Heart left ventricle (tissue), 16 donors: ENCODE results near the gene PRDM15. TPM values are rescaled to one million over a fixed set of nuclear protein-coding genes. Genes with fewer than 3 reads are reported as not detected.
A peak's percentile ranks its signal among the peaks of the same experiment; 100 is the strongest.

ENCODE experiments used
- ATAC-seq, 4 donors: fragments of 200-7000 bp; cut with Tn5 transposase; one replicate each; pipeline ENCODE4 v1.9.1; 2020 to 2022; ENCODE audit warnings: moderate library complexity in 4 of 4, mild to moderate bottlenecking in 3 of 4, moderate number of reproducible peaks in 1 of 4
- DNase-seq, 5 donors: peaks; one replicate each; pipeline ENCODE4 v3.0.0-alpha.2; 2020
- H3K27ac ChIP-seq, 12 donors: fragments of 200-600 bp; sonication (generic) in 4 of 12; one replicate each; pipeline versions ENCODE4 v1.5.0 to v1.8.0; 2016 to 2022; ENCODE audit warnings: mild to moderate bottlenecking in 2 of 12
- H3K27me3 ChIP-seq, 9 donors: fragments of 200-600 bp; sonication (generic) in 2 of 9; one replicate each; pipeline versions ENCODE4 v1.5.1 to v1.8.0; 2016 to 2022; ENCODE audit warnings: mild to moderate bottlenecking in 3 of 9
- H3K36me3 ChIP-seq, 9 donors: fragments of 200-600 bp; sonication (generic) in 2 of 9; one replicate each; pipeline versions ENCODE4 v1.5.0 to v1.8.0; 2018 to 2022; ENCODE audit warnings: mild to moderate bottlenecking in 2 of 9
- H3K4me1 ChIP-seq, 12 donors: fragments of 200-600 bp; sonication (generic) in 4 of 12; one replicate each; pipeline versions ENCODE4 v1.5.0 to v1.8.0; 2016 to 2022; ENCODE audit warnings: mild to moderate bottlenecking in 3 of 12
- H3K4me3 ChIP-seq, 12 donors: fragments of 200-600 bp; sonication (generic) in 4 of 12; one replicate each; pipeline versions ENCODE4 v1.5.0 to v1.8.0; 2017 to 2022; ENCODE audit warnings: mild to moderate bottlenecking in 9 of 12, moderate library complexity in 4 of 12
- H3K9me3 ChIP-seq, 12 donors: fragments of 200-600 bp; sonication (generic) in 4 of 12; one replicate each; pipeline versions ENCODE4 v1.5.0 to v1.8.0; 2016 to 2022; ENCODE audit warnings: mild to moderate bottlenecking in 1 of 12
- POLR2A ChIP-seq, 2 donors: fragments of 450-650 bp; IDR thresholded peaks; one replicate each; pipeline ENCODE4 v1.6.1; 2017; ENCODE audit warnings: antibody characterized with exemption in 2 of 2, mild to moderate bottlenecking in 2 of 2, moderate library complexity in 2 of 2
- WGBS, 4 donors: extraction: QIAGEN DNeasy Blood & Tissue Kit in 2 of 4; methylation state at CpG; one replicate each; pipeline versions ENCODE4 v1.1.5 to v1.1.7; 2013 to 2018; 5-methylcytosine and 5-hydroxymethylcytosine counted together
- intact Hi-C, 10 donors: fragments of 100-400 bp; cut with DNase I; formaldehyde crosslinking; loops; one replicate each; pipeline versions ENCODE4 v1.11.1 to v1.14.2; 2022
- polyA plus RNA-seq, 2 donors: library from polyadenylated mRNA; stranded (reverse); fragments of 200-250 nt; gene quantifications; one replicate each; pipeline ENCODE4 v1.2.3, GENCODE V29; 2013
- total RNA-seq, 9 donors: library from RNA; depleted of rRNA in 2 of 9; stranded (reverse); fragments of >200 nt in 2 of 9; fragmentation: NEBNext Ultra II Directional in 3 of 9; extraction: Animal tissue kit (Norgen Biotek cat#: 25700) in 3 of 9; gene quantifications; one replicate each; pipeline versions ENCODE4 v1.1.0 to v1.2.4, GENCODE V29; 2016 to 2023
- TF ChIP-seq, protein P1 (sequence below), 12 donors: fragments of 200-600 bp; sonication (generic) in 4 of 12; IDR thresholded peaks; one replicate each; pipeline versions ENCODE4 v1.5.0 to v1.8.0; 2018 to 2022; ENCODE audit warnings: antibody characterized with exemption in 12 of 12, mild to moderate bottlenecking in 5 of 12
- donor health status: ischemic (EF 13 %, LVEDD 7.1; RV severe dilation, severe dysfunction).
- donor health status: healthy with polysubstance abuse.
- donor health status: DM: no; HTN: yes; CAD: no.
- donor health status: DM: no; HTN: no; CAD: no.
- donor health status: ischemic (EF 25% LVEDD 6.9; RV normal size, moderate dysfunction).
- donor health status: ischemic (EF 25% LVEDD 5.7; RV mildly dilated, moderate dysfunction).
- donor health status: healthy.
- donor health status: DM: yes; HTN: yes; CAD: no.
- donor health status: ischemic (EF 35%, LVEDD 5.7; RV mildly dilated, moderate dysfunction).
- donor health status: nonischemic (EF 11% LVEDD 7.7; RV severe dilation, severe dysfunction).
- donor health status: DM: yes; HTN: yes; CAD: no.
- donor health status: PGD.
- donor health status: ischemic (EF 29% LVEDD 5.4; RV normal size, mild dysfunction).
- donor health status: nonischemic (EF 23%, LVEDD 6.1; RV moderate dilation, normal function).

PRDM15 gene
- total and polyA plus RNA-seq, 11 donors, result 2.1 to 6.3 (median 2.7) TPM

- 93 to 97% (median 94%) methylated on average over 22 to 23 of the region's 23 CpGs for WGBS, 4 donors
Measured at GRCh38 chr21:41755258-41755933, 123.7 kb downstream of the PRDM15 start.

GRCh38 chr21:41754479-41754891 is 124.7 kb downstream of the PRDM15 start:
- Histone ChIP-seq H3K27ac (no peak overlapping the region), H3K27me3 (peaks cover 0 to 5% (median under 1%) of the 10 kb centered on the region in 9 donors), H3K4me1 (peaks cover 0 to 6% (median 0%) of the 10 kb centered on the region in 12 donors), H3K36me3 (no peaks in the 10 kb centered on the region), H3K4me3 (no peak overlapping the region), H3K9me3 (no peaks in the 10 kb centered on the region)
- DNase-seq, result no peak
- ATAC-seq, result no peak
- intact Hi-C loops, result no loop called here
- TF ChIP-seq POLR2A (IDR thresholded peaks at IDR 0.05), result no peak
- TF ChIP-seq, protein P1, sequence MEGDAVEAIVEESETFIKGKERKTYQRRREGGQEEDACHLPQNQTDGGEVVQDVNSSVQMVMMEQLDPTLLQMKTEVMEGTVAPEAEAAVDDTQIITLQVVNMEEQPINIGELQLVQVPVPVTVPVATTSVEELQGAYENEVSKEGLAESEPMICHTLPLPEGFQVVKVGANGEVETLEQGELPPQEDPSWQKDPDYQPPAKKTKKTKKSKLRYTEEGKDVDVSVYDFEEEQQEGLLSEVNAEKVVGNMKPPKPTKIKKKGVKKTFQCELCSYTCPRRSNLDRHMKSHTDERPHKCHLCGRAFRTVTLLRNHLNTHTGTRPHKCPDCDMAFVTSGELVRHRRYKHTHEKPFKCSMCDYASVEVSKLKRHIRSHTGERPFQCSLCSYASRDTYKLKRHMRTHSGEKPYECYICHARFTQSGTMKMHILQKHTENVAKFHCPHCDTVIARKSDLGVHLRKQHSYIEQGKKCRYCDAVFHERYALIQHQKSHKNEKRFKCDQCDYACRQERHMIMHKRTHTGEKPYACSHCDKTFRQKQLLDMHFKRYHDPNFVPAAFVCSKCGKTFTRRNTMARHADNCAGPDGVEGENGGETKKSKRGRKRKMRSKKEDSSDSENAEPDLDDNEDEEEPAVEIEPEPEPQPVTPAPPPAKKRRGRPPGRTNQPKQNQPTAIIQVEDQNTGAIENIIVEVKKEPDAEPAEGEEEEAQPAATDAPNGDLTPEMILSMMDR (IDR thresholded peaks at IDR 0.05), result no peak
- WGBS, 4 donors, result 44 to 66% (median 60%) methylated on average over 3 to 10 of the region's 10 CpGs

More at GRCh38 chr21:41755258-41755933, 123.7 kb downstream of the PRDM15 start:
- Histone ChIP-seq H3K9me3 (no peaks in the 10 kb centered on the region), H3K36me3 (no peaks in the 10 kb centered on the region), H3K27ac (no peak overlapping the region), H3K4me1 (peaks cover 0 to 7% (median 0%) of the 10 kb centered on the region in 12 donors), H3K27me3 (peaks cover 0 to 10% (median 2%) of the 10 kb centered on the region in 9 donors), H3K4me3 (no peak overlapping the region)
- no peak for DNase-seq
- no peak for ATAC-seq
- intact Hi-C loops, result no loop called here
- TF ChIP-seq, protein P1 (IDR thresholded peaks at IDR 0.05), result no peak

- Histone ChIP-seq H3K36me3 (no peaks in the 10 kb centered on the region), H3K4me1 (peaks cover 0 to 6% (median 0%) of the 10 kb centered on the region in 12 donors), H3K27me3 (peaks cover 0 to 11% (median 0%) of the 10 kb centered on the region in 9 donors), H3K9me3 (no peaks in the 10 kb centered on the region), H3K4me3 (no peak overlapping the region), H3K27ac (no peak overlapping the region)
- TF ChIP-seq, protein P1 (IDR thresholded peaks at IDR 0.05), result no peak
- no peak for TF ChIP-seq POLR2A (IDR thresholded peaks at IDR 0.05)
- intact Hi-C loops, result no loop called here
- DNase-seq, result no peak
- no peak for ATAC-seq
- WGBS, 4 donors, result 70 to 84% (median 76%) methylated on average over 16 of the region's 16 CpGs
Measured at GRCh38 chr21:41753006-41753898, 125.9 kb downstream of the PRDM15 start.

DNA sequence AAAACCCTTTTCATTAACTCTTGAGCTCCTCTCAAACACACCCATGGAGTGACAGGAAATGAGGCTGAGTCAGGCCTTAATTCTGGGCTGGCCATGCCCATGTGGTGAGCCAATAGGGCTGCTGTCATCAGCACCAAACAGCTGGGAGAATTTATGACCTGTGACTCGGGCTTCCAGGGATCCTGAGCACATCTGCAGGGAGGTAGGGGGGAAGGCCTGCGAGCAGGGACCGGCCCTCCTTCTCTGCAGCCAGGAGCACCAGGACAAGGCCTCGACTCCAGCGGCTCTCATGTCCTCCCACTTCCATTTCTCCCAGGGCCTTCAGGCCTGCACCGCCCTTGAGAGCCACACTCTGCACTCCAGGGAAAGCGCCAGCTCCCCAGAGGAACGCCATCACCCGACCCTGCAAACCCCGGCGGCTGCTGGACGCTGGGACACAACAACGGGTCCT is 126.9 kb downstream of the PRDM15 start:
- H3K9me3 ChIP-seq, result no peaks in the 10 kb centered on the region
- intact Hi-C loops, result no loop called here
- peak in 1 of 4 donors; percentile 10 for ATAC-seq
- DNase-seq, result no peak
- TF ChIP-seq, protein P1 (IDR thresholded peaks at IDR 0.05), result no peak
- TF ChIP-seq POLR2A (IDR thresholded peaks at IDR 0.05), result no peak
- H3K27ac ChIP-seq, result no peak overlapping the region
- no peaks in the 10 kb centered on the region for H3K36me3 ChIP-seq
- H3K4me3 ChIP-seq, result no peak overlapping the region
- H3K4me1 ChIP-seq, result peaks cover 0 to 6% (median 0%) of the 10 kb centered on the region in 12 donors
- WGBS, 4 donors, result 71 to 82% (median 77%) methylated on average over 13 of the region's 13 CpGs
- peaks cover 0 to 15% (median 0%) of the 10 kb centered on the region in 9 donors for H3K27me3 ChIP-seq
